Stimulated activated CD8-positive, alpha-beta memory T cell treated with anti-CD3 and anti-CD28 coated beads, Interleukin-12 subunit alpha, Interleukin-12 subunit beta, amount 100 ng/mL, for 4 hours (primary cell): ENCODE data around the gene MLKL.
A peak's percentile ranks its signal among the peaks of the same experiment; 100 is the strongest.
"Not testable (repeated sequence)": the region's sequence is repeated elsewhere in the genome, so short reads cannot be mapped to it uniquely, and the experiment has no call there.

Experiments
- DNase-seq: peaks from one replicate; pipeline ENCODE4 v3.0.0-alpha.2; 2020; ENCODE audit warnings: low read depth

Gene MLKL

GRCh38 chr16:74732707-74733350, 32.2 kb upstream of the MLKL start:
- DNase-seq = no peak

- DNase-seq = no peak
These were observed 31.3 kb upstream of the MLKL start for GRCh38 chr16:74731853-74732477.

GRCh38 chr16:74729783-74730683, 29.4 kb upstream of the MLKL start:
- DNase-seq = no peak

GRCh38 chr16:74727903-74728302, 27.2 kb upstream of the MLKL start:
- no peak for DNase-seq

GRCh38 chr16:74726716-74727115, 26.1 kb upstream of the MLKL start:
- DNase-seq = no peak

GRCh38 chr16:74725651-74726455, 25.2 kb upstream of the MLKL start:
- DNase-seq = no peak

GRCh38 chr16:74724820-74725549, 24.3 kb upstream of the MLKL start:
- no peak for DNase-seq

- DNase-seq = no peak
These were observed 22.6 kb upstream of the MLKL start for GRCh38 chr16:74723256-74723655.

- not testable (repeated sequence) for DNase-seq
These were observed 21.5 kb upstream of the MLKL start for GRCh38 chr16:74722156-74722555.

- no peak for DNase-seq
These were observed 21.1 kb upstream of the MLKL start for GRCh38 chr16:74721716-74722115.

GRCh38 chr16:74720579-74720978, 19.9 kb upstream of the MLKL start:
- DNase-seq = no peak

GRCh38 chr16:74718741-74719610, 18.3 kb upstream of the MLKL start:
- no peak for DNase-seq

GRCh38 chr16:74718140-74718539, 17.5 kb upstream of the MLKL start:
- DNase-seq = no peak

- DNase-seq = no peak
These were observed 16.7 kb upstream of the MLKL start for GRCh38 chr16:74717367-74717766.

GRCh38 chr16:74716355-74716754, 15.7 kb upstream of the MLKL start:
- DNase-seq = no peak

- DNase-seq = no peak
These were observed 13.2 kb upstream of the MLKL start for GRCh38 chr16:74713876-74714275.

- no peak for DNase-seq
These were observed 12.7 kb upstream of the MLKL start for GRCh38 chr16:74713325-74713724.

- DNase-seq = no peak
These were observed 11.3 kb upstream of the MLKL start for GRCh38 chr16:74711938-74712337.

GRCh38 chr16:74710401-74710800, 9.7 kb upstream of the MLKL start:
- DNase-seq = no peak

- DNase-seq = peak; percentile 62
These were observed 8.8 kb upstream of the MLKL start for GRCh38 chr16:74709441-74709877.

GRCh38 chr16:74700116-74700437, 585 bp downstream of the MLKL start:
- peak; percentile 4 for DNase-seq
